Upper lobe of left lung (tissue), 6 donors: Measurements from ENCODE around the gene SCUBE2. TPM values are rescaled to one million over a fixed set of nuclear protein-coding genes. Genes with fewer than 3 reads are reported as not detected.

Experiments used
- ATAC-seq, 2 donors: fragments of 200-7000 bp; cut with Tn5 transposase; one replicate each; pipeline ENCODE4 v1.9.1; 2022; ENCODE audit warnings: mild to moderate bottlenecking in 2 of 2, moderate library complexity in 2 of 2; ENCODE audit not compliant: low FRiP score in 2 of 2
- DNase-seq, 2 donors: peaks; one replicate each; pipeline ENCODE4 v3.0.0-alpha.2; 2019 to 2020
- H3K27ac ChIP-seq, 4 donors: fragments of 200-600 bp; sonication (generic); one replicate each; pipeline ENCODE4 v1.5.1; 2016 to 2019
- H3K27me3 ChIP-seq, 4 donors: fragments of 200-600 bp; sonication (generic); one replicate each; pipeline ENCODE4 v1.5.1; 2017 to 2019
- H3K36me3 ChIP-seq, 4 donors: fragments of 200-600 bp; sonication (generic); one replicate each; pipeline ENCODE4 v1.5.1; 2016 to 2019
- H3K4me1 ChIP-seq, 4 donors: fragments of 200-600 bp; sonication (generic); one replicate each; pipeline ENCODE4 v1.5.1; 2018 to 2019
- H3K4me3 ChIP-seq, 4 donors: fragments of 200-600 bp; sonication (generic); one replicate each; pipeline ENCODE4 v1.5.1; 2017 to 2019; ENCODE audit warnings: mild to moderate bottlenecking in 2 of 4, moderate library complexity in 1 of 4
- H3K9me3 ChIP-seq, 4 donors: fragments of 200-600 bp; sonication (generic); one replicate each; pipeline ENCODE4 v1.5.1; 2018 to 2019
- CTCF ChIP-seq, 6 experiments: fragments of 450-650 bp in 4 of 6; fragments of 200-600 bp in 2 of 6; sonication (generic) in 2 of 6; IDR thresholded peaks; one replicate each; pipeline ENCODE4 v1.5.1; 2016 to 2019; ENCODE audit warnings: antibody characterized with exemption in 6 of 6
- EP300 ChIP-seq, 4 donors: sonication (generic); formaldehyde crosslinking; IDR thresholded peaks; one replicate each; pipeline ENCODE4 v1.5.1; 2017; ENCODE audit warnings: antibody characterized with exemption in 4 of 4, control low read depth in 2 of 4
- POLR2A ChIP-seq, 4 donors: fragments of 450-650 bp; IDR thresholded peaks; one replicate each; pipeline ENCODE4 v1.5.1; 2016 to 2017; ENCODE audit warnings: antibody characterized with exemption in 4 of 4, mild to moderate bottlenecking in 2 of 4
- POLR2AphosphoS5 ChIP-seq, 2 donors: sonication (generic); formaldehyde crosslinking; IDR thresholded peaks; one replicate each; pipeline ENCODE4 v1.5.1; 2017; ENCODE audit warnings: antibody characterized with exemption in 2 of 2
- WGBS, 2 donors: methylation state at CpG; one replicate each; pipeline ENCODE4 v1.1.5; 2017 to 2018; 5-methylcytosine and 5-hydroxymethylcytosine counted together
- total RNA-seq, 6 donors: library from RNA; depleted of rRNA in 4 of 6; stranded (reverse); fragments of >200 nt in 4 of 6; gene quantifications; one replicate each; pipeline versions ENCODE4 v1.1.0 to v1.2.1, GENCODE V29; 2016 to 2021
- donor health status: DM: no; HTN: no; CAD: no; lungs with moderate emphysema.
- donor health status: DM: no; HTN: yes; CAD: no; lungs with severe emphysema.

SCUBE2 gene
- total RNA-seq, result 1 to 10 TPM; 2.2 to 8.4 (median 4.4) TPM

- peaks cover 0 to 9% (median 2%) of the 10 kb centered on the region in 4 donors for H3K27me3 ChIP-seq
- WGBS, 2 donors, result 0 to 4% methylated on average over 15 to 23 of the region's 113 CpGs
- no peaks in the 10 kb centered on the region for H3K36me3 ChIP-seq
- H3K4me3 ChIP-seq, result peak within 1 kb of the TSS; percentile 32 to 63 (median 58)
- H3K9me3 ChIP-seq, result no peaks in the 10 kb centered on the region
- H3K4me1 ChIP-seq, result peaks cover 5 to 18% (median 14%) of the 10 kb centered on the region in 4 donors
- no peak within 1 kb of the TSS for H3K27ac ChIP-seq
- DNase-seq, result peak in 1 of 2 donors; percentile 88
- peak in 1 of 2 donors; percentile 56 for ATAC-seq
- no peak for TF ChIP-seq EP300 (IDR thresholded peaks at IDR 0.05)
- no peak for TF ChIP-seq POLR2AphosphoS5 (IDR thresholded peaks at IDR 0.05)
- TF ChIP-seq POLR2A (IDR thresholded peaks at IDR 0.05), result no peak
- TF ChIP-seq CTCF (IDR thresholded peaks at IDR 0.05), result no peak
These were observed at the start of gene SCUBE2 for GRCh38 chr11:9091044-9091922. Gene SCUBE2 (minus strand): TSS chr11:9091599. CDS start chr11:9091528, 71 bp downstream.

GRCh38 chr11:9141186-9141585 lies 49.8 kb upstream of the SCUBE2 start:
- TF ChIP-seq EP300 (IDR thresholded peaks at IDR 0.05) (no peak), POLR2A (IDR thresholded peaks at IDR 0.05) (no peak), CTCF (IDR thresholded peaks at IDR 0.05) (no peak)
- Histone ChIP-seq H3K4me3 (no peak overlapping the region), H3K9me3 (no peaks in the 10 kb centered on the region), H3K4me1 (peaks cover 23 to 33% (median 27%) of the 10 kb centered on the region in 4 donors), H3K27me3 (no peaks in the 10 kb centered on the region), H3K27ac (no peak overlapping the region), H3K36me3 (peaks cover 20 to 78% (median 59%) of the 10 kb centered on the region in 4 donors)
- 85 to 86% methylated on average over 7 of the region's 7 CpGs for WGBS, 2 donors
- no peak for DNase-seq
- ATAC-seq, result no peak

GRCh38 chr11:9139628-9140357 lies 48.4 kb upstream of the SCUBE2 start:
- H3K4me1 ChIP-seq, result peaks cover 23 to 33% (median 27%) of the 10 kb centered on the region in 4 donors
- ATAC-seq, result no peak
- DNase-seq, result no peak
- H3K27me3 ChIP-seq, result no peaks in the 10 kb centered on the region
- peaks cover 16 to 64% (median 47%) of the 10 kb centered on the region in 4 donors for H3K36me3 ChIP-seq
- TF ChIP-seq EP300 (IDR thresholded peaks at IDR 0.05) (no peak), CTCF (IDR thresholded peaks at IDR 0.05) (no peak), POLR2AphosphoS5 (IDR thresholded peaks at IDR 0.05) (no peak), POLR2A (IDR thresholded peaks at IDR 0.05) (no peak)
- H3K4me3 ChIP-seq, result no peak overlapping the region
- H3K27ac ChIP-seq, result peak overlapping the region; percentile 12 to 74 (median 46)
- H3K9me3 ChIP-seq, result no peaks in the 10 kb centered on the region
- 79 to 85% methylated on average over 7 of the region's 7 CpGs for WGBS, 2 donors

- ATAC-seq, result no peak
- Histone ChIP-seq H3K4me3 (no peak overlapping the region), H3K9me3 (no peaks in the 10 kb centered on the region), H3K27ac (peak overlapping the region; percentile 22 to 74 (median 52)), H3K27me3 (no peaks in the 10 kb centered on the region), H3K36me3 (peaks cover 14 to 55% (median 39%) of the 10 kb centered on the region in 4 donors), H3K4me1 (peaks cover 23 to 33% (median 27%) of the 10 kb centered on the region in 4 donors)
- WGBS, 2 donors, result 52 to 62% methylated on average over 18 of the region's 18 CpGs
- TF ChIP-seq POLR2AphosphoS5 (IDR thresholded peaks at IDR 0.05) (peak in 1 of 2 donors; percentile 38), POLR2A (IDR thresholded peaks at IDR 0.05) (no peak)
- DNase-seq, result peak; percentile 17 to 33
These were observed 47.5 kb upstream of the SCUBE2 start for GRCh38 chr11:9138612-9139579.
